ENCODE results near the gene MMP15. TPM values are rescaled to one million over a fixed set of nuclear protein-coding genes. Genes with fewer than 3 reads are reported as not detected.

MMP15 gene
- total and polyA plus RNA-seq, 7 donors = 2.3 to 54.0 (median 10.5) TPM

GRCh38 chr16:57981636-57982035 is 43.9 kb upstream of the MMP15 start:
- no peak overlapping the region for H3K4me3 ChIP-seq
- peaks cover 0 to 19% (median 17%) of the 10 kb centered on the region in 4 donors for H3K4me1 ChIP-seq
- TF ChIP-seq POLR2A (IDR thresholded peaks at IDR 0.05) (no peak), EP300 (IDR thresholded peaks at IDR 0.05) (no peak), CTCF (IDR thresholded peaks at IDR 0.05) (no peak), POLR2AphosphoS5 (IDR thresholded peaks at IDR 0.05) (no peak)
- peaks cover 0 to 8% (median 5%) of the 10 kb centered on the region in 3 donors for H3K27me3 ChIP-seq
- intact Hi-C loops (cut with DNase I) = no loop called here
- WGBS, 2 donors = 71 to 90% methylated on average over 7 of the region's 7 CpGs
- no peaks in the 10 kb centered on the region for H3K9me3 ChIP-seq
- no peaks in the 10 kb centered on the region for H3K36me3 ChIP-seq
- no peak for DNase-seq
- no peak overlapping the region for H3K27ac ChIP-seq

DNA sequence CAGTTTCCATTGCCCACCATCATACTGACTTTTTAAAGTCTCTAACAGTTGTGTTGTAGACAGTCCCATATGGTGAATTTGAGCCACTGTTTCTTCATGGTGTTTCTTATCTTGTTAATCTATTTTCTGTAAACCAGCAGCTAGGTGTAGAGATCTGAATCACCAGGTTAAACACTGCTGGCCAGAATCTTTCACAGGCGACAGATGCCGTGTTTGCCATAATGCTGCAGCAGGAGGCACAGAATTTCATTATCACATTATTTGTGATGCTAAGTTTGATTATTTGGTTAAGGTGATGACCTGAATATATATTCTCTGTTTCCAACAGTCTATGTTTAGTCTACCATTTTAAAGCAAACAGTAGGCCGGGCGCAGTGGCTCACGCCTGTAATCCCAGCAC is 43.2 kb upstream of the MMP15 start:
- peaks cover 0 to 8% (median 5%) of the 10 kb centered on the region in 3 donors for H3K27me3 ChIP-seq
- no peak overlapping the region for H3K4me3 ChIP-seq
- 73 to 79% methylated on average over 5 of the region's 5 CpGs for WGBS, 2 donors
- no peaks in the 10 kb centered on the region for H3K36me3 ChIP-seq
- no peak for DNase-seq
- H3K27ac ChIP-seq = no peak overlapping the region
- intact Hi-C loops (cut with DNase I) = no loop called here
- peaks cover 0 to 19% (median 17%) of the 10 kb centered on the region in 4 donors for H3K4me1 ChIP-seq
- no peaks in the 10 kb centered on the region for H3K9me3 ChIP-seq
- TF ChIP-seq EP300 (IDR thresholded peaks at IDR 0.05) (no peak), POLR2AphosphoS5 (IDR thresholded peaks at IDR 0.05) (no peak), POLR2A (IDR thresholded peaks at IDR 0.05) (no peak), CTCF (IDR thresholded peaks at IDR 0.05) (no peak)

- Histone ChIP-seq H3K4me3 (peak overlapping the region; percentile 45 to 55 (median 50)), H3K27me3 (peaks cover 0 to 8% (median 5%) of the 10 kb centered on the region in 3 donors), H3K4me1 (peaks cover 0 to 19% (median 17%) of the 10 kb centered on the region in 4 donors), H3K27ac (peak overlapping the region in 3 of 4 donors; percentile 27 to 75 (median 51)), H3K9me3 (no peaks in the 10 kb centered on the region), H3K36me3 (no peaks in the 10 kb centered on the region)
- peak; percentile 93 for DNase-seq
- 9 to 14% methylated on average over 64 of the region's 64 CpGs for WGBS, 2 donors
- intact Hi-C loops (cut with DNase I) = no loop called here
- TF ChIP-seq CTCF (IDR thresholded peaks at IDR 0.05) (no peak), POLR2A (IDR thresholded peaks at IDR 0.05) (no peak), EP300 (IDR thresholded peaks at IDR 0.05) (no peak)
These were observed 40.9 kb upstream of the MMP15 start for GRCh38 chr16:57984443-57985203.

DNA sequence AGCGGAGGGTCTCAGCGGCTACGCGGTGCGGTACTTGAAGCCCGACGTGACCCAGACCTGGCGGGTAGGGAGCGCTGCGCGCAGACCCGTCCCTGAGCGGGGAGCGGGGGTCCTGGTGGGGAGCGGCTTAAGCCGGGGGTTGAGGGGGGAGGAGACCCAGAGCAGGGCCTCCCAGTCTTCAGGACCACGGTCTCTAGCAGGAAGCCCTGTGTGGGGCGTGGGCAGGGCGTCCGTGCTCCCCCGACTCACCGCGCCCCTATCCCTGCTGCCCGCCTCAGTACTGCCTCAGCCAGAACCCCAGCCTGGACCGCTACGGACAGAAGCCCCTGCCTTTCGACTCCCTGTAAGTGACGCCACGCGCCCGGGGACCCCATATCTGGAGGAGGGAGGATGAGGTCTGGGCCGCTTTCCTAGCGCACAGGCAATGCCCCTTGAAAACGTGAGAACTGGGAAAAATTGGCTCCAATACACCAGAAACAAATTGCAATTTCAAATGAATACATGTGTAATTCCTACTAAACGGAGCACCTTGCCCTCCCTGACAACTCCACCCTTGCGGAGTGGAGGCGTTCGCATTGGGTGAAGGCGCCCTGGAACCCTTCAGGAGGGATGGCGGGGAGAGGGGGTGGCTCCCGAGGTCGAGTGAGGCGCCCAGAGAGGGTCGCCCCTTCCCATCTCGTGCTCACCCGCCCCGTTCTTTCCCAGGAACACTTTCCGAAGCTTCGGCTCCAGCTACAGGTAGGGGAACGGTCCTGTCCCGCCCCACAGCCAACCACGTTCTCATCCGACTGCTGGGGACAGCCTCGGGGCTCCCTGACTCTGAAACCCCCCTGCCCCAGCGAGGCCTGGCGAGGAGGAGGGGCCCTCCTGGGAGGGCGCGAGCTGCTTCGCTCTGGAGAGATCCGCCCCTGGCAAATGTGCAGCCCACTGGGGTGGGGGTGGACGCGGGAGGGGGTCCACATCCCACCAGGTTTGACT is 40.1 kb upstream of the MMP15 start:
- peak; percentile 70 for DNase-seq
- intact Hi-C loops (cut with DNase I) = no loop called here
- peak overlapping the region in 3 of 4 donors; percentile 27 to 75 (median 51) for H3K27ac ChIP-seq

More for the DNA sequence above, 40.1 kb upstream of the MMP15 start:
- peaks cover 0 to 19% (median 17%) of the 10 kb centered on the region in 4 donors for H3K4me1 ChIP-seq
- no peaks in the 10 kb centered on the region for H3K36me3 ChIP-seq
- WGBS, 2 donors = 20 to 22% methylated on average over 62 of the region's 62 CpGs
- H3K9me3 ChIP-seq = no peaks in the 10 kb centered on the region
- no peak for TF ChIP-seq POLR2A (IDR thresholded peaks at IDR 0.05)
- no peak for TF ChIP-seq CTCF (IDR thresholded peaks at IDR 0.05)
- TF ChIP-seq EP300 (IDR thresholded peaks at IDR 0.05) = no peak
- TF ChIP-seq POLR2AphosphoS5 (IDR thresholded peaks at IDR 0.05) = no peak
- H3K4me3 ChIP-seq = peak overlapping the region; percentile 45 to 55 (median 50)
- H3K27me3 ChIP-seq = peaks cover 0 to 8% (median 5%) of the 10 kb centered on the region in 3 donors
